Astrocyte of the spinal cord (primary cell): ENCODE data around the gene CCL23.

ENCODE experiments used
- DNase-seq: peaks from one replicate; pipeline ENCODE4 v3.0.0; 2011; ENCODE audit warnings: low read depth, low spot score
- H3K4me3 ChIP-seq: 2 replicates; pipeline ENCODE4 v1.5.1; 2011; ENCODE audit warnings: low read depth, mild to moderate bottlenecking, low read length, moderate library complexity
- in situ Hi-C: cut with HindIII; loops from 2 replicates; pipeline ENCODE4 v1.10.0; 2017; ENCODE audit warnings: low sequenced_read_pairs
- TF ChIP-seq, protein P1 (sequence below): IDR thresholded peaks from 2 replicates; pipeline ENCODE4 v1.5.1; 2012; ENCODE audit warnings: low read depth, mild to moderate bottlenecking, low read length, inconsistent platforms

The CCL23 gene

DNA sequence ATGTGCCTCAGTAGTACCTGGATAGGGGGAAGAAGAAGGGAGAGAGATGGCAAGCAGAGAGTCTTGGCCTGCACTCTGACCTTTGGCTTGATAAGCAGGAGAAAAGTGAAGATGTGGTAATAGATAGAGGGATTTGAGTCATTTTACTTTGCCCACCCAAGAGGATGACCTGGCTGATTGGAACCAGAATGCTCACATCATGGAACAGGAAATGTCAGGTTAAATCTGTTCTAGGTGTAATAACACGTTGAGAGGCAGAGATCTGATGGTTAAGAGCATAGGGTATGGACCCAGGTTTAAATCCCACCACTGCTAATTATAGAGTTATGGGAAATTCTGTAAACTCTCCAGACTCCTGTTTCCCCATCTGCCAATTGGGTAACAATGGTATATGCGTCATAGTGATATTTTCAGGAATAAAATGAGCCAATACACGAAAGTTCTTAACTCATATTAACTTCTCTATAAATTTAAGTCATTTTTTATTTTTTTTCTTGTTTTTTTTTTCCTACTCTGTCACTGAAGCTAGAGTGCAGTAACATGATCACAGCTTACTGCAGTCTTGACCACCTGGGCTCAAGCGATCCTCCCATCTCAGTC is 38.2 kb upstream of the CCL23 start:
- no peak for DNase-seq
- H3K4me3 ChIP-seq: no peak overlapping the region
- TF ChIP-seq, protein P1, sequence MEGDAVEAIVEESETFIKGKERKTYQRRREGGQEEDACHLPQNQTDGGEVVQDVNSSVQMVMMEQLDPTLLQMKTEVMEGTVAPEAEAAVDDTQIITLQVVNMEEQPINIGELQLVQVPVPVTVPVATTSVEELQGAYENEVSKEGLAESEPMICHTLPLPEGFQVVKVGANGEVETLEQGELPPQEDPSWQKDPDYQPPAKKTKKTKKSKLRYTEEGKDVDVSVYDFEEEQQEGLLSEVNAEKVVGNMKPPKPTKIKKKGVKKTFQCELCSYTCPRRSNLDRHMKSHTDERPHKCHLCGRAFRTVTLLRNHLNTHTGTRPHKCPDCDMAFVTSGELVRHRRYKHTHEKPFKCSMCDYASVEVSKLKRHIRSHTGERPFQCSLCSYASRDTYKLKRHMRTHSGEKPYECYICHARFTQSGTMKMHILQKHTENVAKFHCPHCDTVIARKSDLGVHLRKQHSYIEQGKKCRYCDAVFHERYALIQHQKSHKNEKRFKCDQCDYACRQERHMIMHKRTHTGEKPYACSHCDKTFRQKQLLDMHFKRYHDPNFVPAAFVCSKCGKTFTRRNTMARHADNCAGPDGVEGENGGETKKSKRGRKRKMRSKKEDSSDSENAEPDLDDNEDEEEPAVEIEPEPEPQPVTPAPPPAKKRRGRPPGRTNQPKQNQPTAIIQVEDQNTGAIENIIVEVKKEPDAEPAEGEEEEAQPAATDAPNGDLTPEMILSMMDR: no peak
- in situ Hi-C loops: no loop called here

DNA sequence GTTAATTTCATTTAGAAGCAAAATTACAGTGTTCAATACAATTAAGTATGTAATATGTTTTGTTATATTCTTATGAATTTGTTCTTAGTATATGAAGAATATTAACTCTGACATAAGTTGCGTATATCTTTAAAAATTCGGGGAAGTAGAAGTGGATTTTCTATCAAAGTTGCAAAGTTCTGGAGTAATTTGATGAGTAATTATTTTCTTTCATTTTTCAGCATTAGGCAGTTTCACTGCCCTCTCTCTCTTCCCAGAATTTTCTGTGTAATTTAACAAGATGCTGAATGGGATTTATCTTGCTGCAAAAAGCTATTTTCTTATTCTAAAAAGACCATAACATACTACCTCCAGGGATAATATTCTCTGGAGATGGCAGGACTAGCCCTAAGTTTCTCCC is 37.4 kb upstream of the CCL23 start:
- TF ChIP-seq, protein P1: no peak
- in situ Hi-C loops: no loop called here
- DNase-seq: no peak
- H3K4me3 ChIP-seq: no peak overlapping the region

DNA sequence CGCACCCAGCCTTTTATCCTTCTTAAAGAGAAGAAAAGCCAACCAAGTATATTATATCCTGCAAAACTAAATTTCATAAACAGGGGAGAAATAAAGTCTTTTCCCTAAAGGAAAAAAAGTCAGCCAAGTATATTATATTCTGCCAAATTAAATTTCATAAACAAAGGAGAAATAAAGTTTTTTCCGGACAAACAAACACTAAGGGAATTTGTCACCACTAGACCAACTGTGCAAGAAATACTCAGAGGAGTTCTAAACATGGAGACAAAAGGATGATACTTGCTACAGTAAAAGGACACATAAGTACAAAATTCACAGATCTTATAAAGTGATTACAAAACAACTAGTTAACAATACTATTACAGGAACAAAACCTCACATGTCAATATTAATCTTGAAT is 31.9 kb upstream of the CCL23 start:
- TF ChIP-seq, protein P1: no peak
- in situ Hi-C loops: no loop called here
- no peak for DNase-seq
- H3K4me3 ChIP-seq: no peak overlapping the region

DNA sequence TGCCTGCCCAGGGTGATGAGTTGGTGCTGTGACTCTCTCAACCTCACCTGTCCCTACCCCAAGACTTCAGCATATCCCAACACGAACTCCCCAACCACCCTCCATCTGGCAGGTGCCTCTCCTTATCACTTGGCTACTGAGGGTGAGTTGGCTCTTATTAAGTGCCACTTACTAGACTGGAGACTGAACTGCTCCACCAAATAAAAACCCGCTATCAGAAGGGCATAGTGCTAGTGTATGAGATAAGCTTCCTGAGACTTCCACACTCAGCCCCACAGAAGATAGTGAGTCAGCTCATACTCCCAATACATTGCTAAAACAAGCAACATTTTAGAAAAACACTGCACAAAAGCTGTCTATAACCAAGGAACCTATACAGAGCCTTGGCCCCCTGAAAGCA is 30.3 kb upstream of the CCL23 start:
- in situ Hi-C loops: no loop called here
- TF ChIP-seq, protein P1: no peak
- no peak for DNase-seq
- no peak overlapping the region for H3K4me3 ChIP-seq

DNA sequence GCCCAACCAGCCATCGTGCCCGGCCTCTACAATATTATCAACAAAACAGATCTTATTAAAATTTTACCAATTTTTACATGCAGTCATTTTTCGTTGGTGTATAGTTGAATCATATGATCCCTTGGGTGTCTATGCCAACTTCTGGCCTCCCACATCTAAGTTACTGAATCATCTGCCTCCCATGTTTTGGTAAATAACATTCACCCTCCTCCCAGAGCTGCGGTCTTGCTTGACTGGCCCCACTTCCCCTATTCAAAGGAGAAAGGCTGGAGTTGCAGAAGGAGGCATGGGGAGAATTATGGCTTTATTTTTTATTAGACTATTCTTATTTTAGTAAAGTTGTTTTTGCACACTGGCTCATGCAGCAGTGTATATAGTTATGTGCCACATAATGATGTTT is 18.5 kb upstream of the CCL23 start:
- in situ Hi-C loops: no loop called here
- TF ChIP-seq, protein P1: no peak
- no peak for DNase-seq

DNA sequence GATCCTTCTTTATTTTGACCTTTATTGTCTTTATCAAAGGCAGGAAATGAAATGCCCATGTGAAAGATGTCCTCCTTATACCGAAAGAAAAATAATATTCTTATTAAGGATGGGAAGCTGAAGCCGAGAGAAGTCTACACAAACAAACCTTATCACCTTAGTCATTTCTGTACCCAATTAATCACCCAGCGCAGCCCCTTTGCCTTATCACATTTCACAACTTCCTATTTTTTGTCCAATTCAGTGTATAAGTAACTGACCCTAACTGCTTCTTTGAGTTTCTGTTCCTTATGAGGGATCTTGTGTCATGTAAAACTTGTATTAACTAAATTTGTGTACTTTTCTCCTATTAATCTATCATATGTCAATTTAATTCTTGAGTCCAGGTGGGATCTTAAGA is 16.4 kb upstream of the CCL23 start:
- DNase-seq: no peak
- TF ChIP-seq, protein P1: no peak
- no peak overlapping the region for H3K4me3 ChIP-seq
- in situ Hi-C loops: no loop called here

More for the DNA sequence above, 18.5 kb upstream of the CCL23 start:
- no peak overlapping the region for H3K4me3 ChIP-seq

DNA sequence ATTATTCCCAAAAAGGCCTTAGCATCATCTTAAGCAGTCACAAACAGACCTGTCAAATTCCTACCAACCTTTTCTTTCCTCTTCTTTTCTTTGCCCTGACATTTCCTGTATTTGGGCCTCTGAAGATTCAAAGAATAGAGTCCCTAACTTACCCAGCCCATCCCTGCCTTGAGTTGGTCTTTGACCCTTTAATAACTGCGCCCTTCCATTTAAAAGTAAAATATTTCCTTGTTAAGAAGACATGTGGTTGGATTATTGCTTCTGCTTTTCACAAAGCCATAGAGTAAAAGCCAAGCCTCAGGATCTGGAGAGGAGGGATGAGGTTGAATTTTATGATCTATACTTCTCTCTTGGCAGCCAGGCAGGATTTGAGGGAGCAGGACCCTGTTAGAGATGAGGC is 13.2 kb upstream of the CCL23 start:
- TF ChIP-seq, protein P1: no peak
- no peak overlapping the region for H3K4me3 ChIP-seq
- in situ Hi-C loops: no loop called here
- DNase-seq: no peak
